Measurements from ENCODE around the gene SORCS2.

- no peak for TF ChIP-seq YY1 (IDR thresholded peaks at IDR 0.05; ENCODE audit: insufficient read depth, insufficient read length)
- no peak for TF ChIP-seq ZNF274 (IDR thresholded peaks at IDR 0.05; ENCODE audit: low read depth, low read length)
- TF ChIP-seq SUZ12 (IDR thresholded peaks at IDR 0.05; ENCODE audit: extremely low read depth, insufficient read depth, insufficient read length) = no peak
Observed at GRCh38 chr4:7286798-7287197, 94.5 kb downstream of the SORCS2 start.
